GM12892 (cell line): ENCODE data around the gene C1orf35.

Experiments
- POLR2A ChIP-seq: IDR thresholded peaks from 2 replicates; pipeline ENCODE4 v1.6.1; 2011; ENCODE audit warnings: low read depth, low read length, control low read depth
- POLR2AphosphoS5 ChIP-seq: IDR thresholded peaks from 2 replicates; pipeline ENCODE4 v1.6.1; 2011; ENCODE audit warnings: low read depth, low read length, control low read depth

DNA sequence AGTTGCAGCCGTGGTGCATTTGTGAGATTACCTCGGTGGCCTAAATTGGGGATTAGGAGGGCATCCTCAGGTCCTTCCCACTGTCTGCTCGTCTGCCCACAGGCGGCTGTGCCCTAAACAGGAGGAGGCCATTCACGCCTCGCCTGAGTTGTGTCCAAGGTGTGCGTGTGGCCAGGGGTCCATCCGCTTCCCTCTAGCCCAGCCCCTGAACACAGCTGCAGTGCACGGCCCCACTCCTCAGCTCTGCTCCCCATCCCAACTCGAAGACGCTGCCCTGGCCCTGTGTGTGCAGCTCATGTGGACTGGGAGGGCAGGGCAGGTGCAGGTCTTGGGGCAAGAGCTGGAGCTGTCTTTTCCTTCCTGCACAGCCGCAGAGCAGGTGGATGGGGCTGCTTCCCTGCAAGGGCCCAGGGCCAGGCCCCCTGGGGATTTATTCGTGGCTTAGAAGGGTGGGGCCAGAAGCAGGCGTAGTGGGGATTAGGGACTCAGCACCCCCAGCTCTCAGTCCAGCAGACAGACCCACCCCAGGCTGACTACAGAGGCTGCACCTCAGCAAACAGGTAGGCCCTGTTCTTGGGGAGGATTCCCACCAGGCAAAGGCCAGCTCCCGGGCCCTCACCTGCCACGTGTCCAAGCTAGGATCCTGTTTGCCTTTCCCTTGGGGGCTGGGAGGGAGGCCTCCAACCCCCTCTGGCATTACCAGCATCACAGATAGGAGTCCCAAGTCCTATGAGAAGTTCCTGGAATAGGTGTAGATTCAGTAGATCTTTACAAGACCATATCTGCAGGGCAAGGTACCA is 41.3 kb upstream of the C1orf35 start:
- TF ChIP-seq POLR2A (no peak), POLR2AphosphoS5 (no peak)
